Adipose tissue (tissue), 3 donors: ENCODE results near the gene NIPBL. TPM values are rescaled to one million over a fixed set of nuclear protein-coding genes. Genes with fewer than 3 reads are reported as not detected.

Experiments used
- H3K27ac ChIP-seq: one replicate; pipeline ENCODE4 v1.5.1; 2013; ENCODE audit warnings: low read depth, low read length
- WGBS, 3 donors: extraction: QIAGEN DNeasy Blood & Tissue Kit; methylation state at CpG; one replicate each; pipeline ENCODE4 v1.1.7; 2013; 5-methylcytosine and 5-hydroxymethylcytosine counted together
- polyA plus RNA-seq, 3 donors: library from polyadenylated mRNA; stranded (reverse); fragments of 200-250 nt; gene quantifications; one replicate each; pipeline ENCODE4 v1.2.3, GENCODE V29; 2013
- donor health status: healthy with polysubstance abuse.
- donor health status: Bipolar disorder and iron deficiency.
- donor health status: healthy.

The NIPBL gene
- polyA plus RNA-seq, 3 donors = 6.8 to 13.6 (median 10.4) TPM

DNA sequence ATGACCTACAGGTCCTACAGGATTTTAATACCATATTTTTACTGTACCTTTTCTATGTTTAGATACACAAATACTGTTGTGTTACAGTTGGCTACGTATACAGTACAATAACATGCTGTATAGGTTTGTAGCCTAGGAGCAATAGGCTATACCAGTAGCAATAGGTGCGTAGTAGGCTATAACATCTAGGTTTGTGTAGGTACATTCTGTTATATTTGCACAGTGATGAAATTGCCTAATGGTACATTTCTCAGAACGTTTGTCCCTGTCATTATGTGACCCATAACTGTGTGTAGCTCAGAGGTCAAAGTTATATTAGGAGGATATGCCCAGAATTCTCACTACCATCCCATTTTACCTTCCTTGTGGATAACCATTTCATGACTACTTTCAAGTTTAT is 59.7 kb downstream of the NIPBL start:
- 72 to 84% (median 81%) methylated on average over 3 of the region's 3 CpGs for WGBS, 3 donors
- no peak overlapping the region for H3K27ac ChIP-seq

- 86 to 94% (median 92%) methylated on average over 5 of the region's 5 CpGs for WGBS, 3 donors
- no peak overlapping the region for H3K27ac ChIP-seq
Measured at GRCh38 chr5:36938129-36938528, 61.6 kb downstream of the NIPBL start.

DNA sequence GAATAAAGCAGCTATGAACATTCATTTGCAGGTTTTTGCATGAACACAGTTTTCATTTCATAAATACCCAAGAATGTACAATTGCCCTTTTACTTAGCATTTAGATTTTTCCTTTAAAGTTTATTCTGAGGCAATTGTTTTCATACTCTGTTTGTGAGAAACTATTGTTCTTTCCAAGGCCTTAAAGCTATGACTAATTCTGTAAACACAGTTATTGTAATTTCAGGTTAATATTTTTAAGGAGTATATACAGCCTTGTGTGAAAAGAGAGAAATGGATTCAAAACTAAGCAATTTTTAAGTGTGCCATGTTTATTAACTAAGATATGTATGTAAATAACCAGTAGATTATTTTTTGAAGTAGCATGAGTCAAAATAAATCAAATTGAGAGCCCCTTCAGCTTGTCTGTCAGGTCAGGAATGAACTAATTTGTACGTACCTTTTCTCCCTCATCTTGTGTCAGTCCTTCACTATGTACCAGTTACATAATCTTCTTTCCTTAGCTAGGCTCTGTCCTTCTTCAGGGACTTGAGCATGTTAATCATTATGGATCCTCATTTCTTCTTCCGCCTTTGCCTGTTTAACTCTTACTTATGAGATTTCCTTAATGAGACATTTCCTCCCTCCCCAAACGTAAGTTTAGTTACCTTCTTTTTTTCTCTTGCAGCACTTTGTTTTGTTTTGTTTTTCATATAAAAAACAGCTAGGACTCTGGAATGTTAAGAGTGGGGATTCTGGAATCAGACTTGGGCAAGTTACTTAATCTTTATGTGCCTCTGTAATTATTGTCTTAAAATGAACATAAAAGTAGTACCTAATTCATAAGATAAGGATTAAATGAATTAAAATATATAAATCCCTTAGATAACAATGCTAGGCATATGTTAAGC is 63.6 kb downstream of the NIPBL start:
- H3K27ac ChIP-seq = no peak overlapping the region
- WGBS, 3 donors = 42 to 64% (median 45%) methylated on average over 3 of the region's 3 CpGs

DNA sequence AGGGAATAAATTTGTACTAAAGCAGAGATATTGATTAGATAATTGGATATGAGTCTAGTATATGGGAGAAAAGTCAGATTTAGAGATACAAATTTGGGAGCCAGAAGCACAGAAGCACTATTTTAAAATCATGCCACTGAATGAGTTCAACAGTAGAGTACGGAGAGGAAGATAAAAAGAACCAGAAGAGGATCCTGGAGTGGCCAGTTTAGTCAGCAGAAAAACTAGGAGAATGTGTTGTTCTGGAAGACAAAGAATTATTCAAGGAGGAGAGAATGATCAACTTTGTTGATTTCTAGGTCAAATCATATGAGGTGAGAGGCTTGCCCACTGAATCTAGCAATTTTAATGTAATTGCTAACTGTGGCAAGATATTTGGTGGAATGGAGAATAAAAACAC is 67.0 kb downstream of the NIPBL start:
- H3K27ac ChIP-seq = no peak overlapping the region
- WGBS, 3 donors = 85 to 94% (median 87%) methylated on average over 1 of the region's 1 CpG

DNA sequence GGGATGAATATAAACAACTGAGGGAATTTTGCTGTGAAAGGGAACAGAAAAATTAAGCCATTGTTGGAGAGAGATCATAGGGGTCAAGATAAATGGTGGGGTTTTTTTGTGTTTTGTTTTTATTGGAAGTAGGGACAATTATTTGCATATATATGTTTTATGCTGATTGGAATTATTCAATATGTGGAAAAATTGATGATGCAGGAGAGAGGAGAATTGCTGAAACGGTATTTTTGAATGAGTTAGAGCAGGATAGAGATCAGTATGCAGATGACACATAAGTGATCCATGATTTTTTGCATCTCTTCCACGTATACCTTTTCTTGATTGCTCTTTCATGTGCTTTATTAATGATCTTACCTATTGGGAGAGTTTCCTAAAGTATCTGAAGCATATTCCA is 67.5 kb downstream of the NIPBL start:
- no peak overlapping the region for H3K27ac ChIP-seq
- WGBS, 3 donors = 64 to 79% (median 76%) methylated on average over 2 of the region's 2 CpGs

- 67 to 71% (median 70%) methylated on average over 4 of the region's 4 CpGs for WGBS, 3 donors
- no peak overlapping the region for H3K27ac ChIP-seq
Measured at GRCh38 chr5:36944607-36945225, 68.1 kb downstream of the NIPBL start.

DNA sequence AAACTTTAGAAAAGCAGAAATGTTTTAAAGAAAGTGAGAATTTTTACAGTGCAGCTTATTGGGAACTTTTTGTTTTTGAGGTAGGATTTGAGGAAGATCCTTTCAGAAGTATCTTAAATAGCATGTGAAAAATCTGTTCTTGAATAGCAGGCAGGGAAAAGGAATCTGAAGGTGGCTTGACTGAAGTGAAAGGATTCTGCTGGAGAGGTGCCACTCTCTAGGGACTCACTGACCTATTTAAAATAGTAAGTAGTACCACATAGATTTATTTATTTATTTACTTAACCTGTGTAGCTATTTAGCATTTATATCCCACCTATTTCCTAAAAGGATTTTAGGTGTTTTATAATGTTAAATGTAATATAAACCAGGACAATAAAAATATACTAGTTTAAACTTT is 69.1 kb downstream of the NIPBL start:
- H3K27ac ChIP-seq = no peak overlapping the region

DNA sequence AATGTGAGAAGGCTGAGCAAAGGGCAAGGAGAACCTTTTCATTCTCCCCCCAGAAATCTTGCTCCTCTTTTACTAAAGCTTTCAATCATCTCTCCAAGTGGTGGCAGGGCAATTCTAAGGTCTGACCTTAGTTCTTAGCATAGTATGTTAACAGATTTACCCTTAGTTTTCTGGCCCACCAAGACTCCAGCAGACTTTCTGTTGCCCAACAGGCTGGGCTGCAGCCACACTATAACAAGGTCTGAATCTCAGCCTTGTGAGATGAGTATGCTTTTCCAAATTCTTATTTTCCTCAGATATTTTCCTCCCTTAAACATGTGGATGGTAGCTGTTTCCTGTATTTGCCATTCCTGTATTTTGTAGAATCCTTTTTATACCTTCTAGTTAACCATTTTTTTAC is 69.5 kb downstream of the NIPBL start:
- no peak overlapping the region for H3K27ac ChIP-seq

DNA sequence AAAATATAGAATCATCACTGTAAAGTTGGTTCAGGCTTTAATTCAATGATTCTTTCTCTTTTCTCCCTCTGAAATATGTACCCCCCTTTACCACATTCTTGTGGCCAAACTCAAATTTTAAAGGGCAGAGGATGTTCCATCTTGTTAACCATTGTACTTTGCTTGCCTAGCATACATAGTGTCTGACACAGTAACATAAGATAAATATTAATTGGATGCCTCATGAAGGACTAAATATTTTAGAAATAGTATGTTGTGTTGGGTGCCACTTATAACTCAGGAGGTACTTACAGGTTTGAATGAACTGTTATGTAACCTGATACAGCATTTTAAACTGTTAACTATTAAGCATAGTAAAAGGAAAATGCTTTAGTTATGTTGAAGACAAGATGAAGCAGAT is 71.5 kb downstream of the NIPBL start:
- H3K27ac ChIP-seq = no peak overlapping the region

DNA sequence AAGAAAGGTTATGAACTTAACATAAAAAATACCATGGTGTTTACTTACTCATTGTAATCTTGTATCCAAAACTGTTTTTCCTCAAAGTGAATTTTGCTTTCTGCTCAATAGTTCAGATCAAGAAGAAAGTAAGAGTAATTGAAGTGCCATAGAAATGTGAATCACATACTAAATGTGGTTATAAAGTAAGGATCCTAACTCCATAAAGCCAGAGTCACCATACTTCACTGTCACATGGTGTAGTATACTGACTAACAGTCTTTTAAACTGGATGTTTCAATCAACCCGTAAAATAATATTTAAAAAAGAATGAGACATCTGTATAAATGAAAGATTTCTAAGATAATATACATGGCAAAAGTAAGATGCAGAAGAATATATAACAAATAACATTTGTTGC is 72.1 kb downstream of the NIPBL start:
- WGBS, 3 donors = 81 to 98% (median 88%) methylated on average over 1 of the region's 1 CpG
- no peak overlapping the region for H3K27ac ChIP-seq

- 57 to 94% (median 76%) methylated on average over 1 of the region's 1 CpG for WGBS, 3 donors
- no peak overlapping the region for H3K27ac ChIP-seq
Measured at GRCh38 chr5:36949593-36949992, 73.0 kb downstream of the NIPBL start.

- WGBS, 3 donors = 55 to 67% (median 64%) methylated on average over 5 of the region's 5 CpGs
- no peak overlapping the region for H3K27ac ChIP-seq
Measured at GRCh38 chr5:36950586-36951457, 74.3 kb downstream of the NIPBL start.

- 63 to 91% (median 81%) methylated on average over 2 of the region's 2 CpGs for WGBS, 3 donors
- H3K27ac ChIP-seq = no peak overlapping the region
Measured at GRCh38 chr5:36953043-36953442, 76.5 kb downstream of the NIPBL start.

GRCh38 chr5:36957953-36958537 is 81.5 kb downstream of the NIPBL start:
- no peak overlapping the region for H3K27ac ChIP-seq
- 63 to 94% (median 94%) methylated on average over 3 of the region's 3 CpGs for WGBS, 3 donors

DNA sequence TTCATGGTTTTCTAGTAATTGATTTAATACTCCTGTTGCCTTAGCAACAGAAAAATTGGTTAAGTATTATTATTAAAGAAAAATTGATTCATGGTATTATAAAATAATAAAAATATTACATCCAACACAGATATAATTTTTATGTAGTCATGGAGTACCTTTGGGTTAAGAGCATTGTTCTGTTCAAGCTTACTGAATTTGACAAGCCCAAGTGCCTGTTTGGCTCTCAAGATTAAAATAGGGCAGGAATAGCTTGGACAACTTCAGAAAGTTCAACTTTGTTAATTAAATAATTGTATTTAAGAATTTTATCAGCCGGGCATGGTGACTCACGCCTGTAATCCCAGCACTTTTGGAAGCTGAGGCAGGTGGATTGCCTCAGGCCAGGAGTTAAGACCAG is 82.0 kb downstream of the NIPBL start:
- no peak overlapping the region for H3K27ac ChIP-seq
- 67 to 95% (median 94%) methylated on average over 2 of the region's 2 CpGs for WGBS, 3 donors

DNA sequence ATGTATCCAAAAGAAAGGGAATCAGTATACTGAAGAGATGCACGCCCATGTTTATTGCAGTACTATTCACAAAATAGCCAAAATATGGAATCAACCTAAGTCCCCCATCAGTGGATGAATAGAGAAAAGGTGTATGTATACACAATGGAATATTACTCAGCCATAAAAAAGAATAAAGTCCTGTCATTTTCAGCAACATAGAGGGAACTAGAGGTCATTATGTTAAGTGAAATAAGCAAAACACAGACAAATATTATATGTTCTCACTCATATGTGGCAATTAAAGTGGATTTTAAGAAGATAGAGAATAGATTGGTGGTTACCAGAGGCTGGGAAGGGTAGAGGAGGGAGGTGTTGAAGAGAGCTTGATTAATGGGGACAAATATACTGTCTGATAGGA is 88.6 kb downstream of the NIPBL start:
- WGBS, 3 donors = 97 to 100% (median 97%) methylated on average over 1 of the region's 1 CpG
- H3K27ac ChIP-seq = no peak overlapping the region

DNA sequence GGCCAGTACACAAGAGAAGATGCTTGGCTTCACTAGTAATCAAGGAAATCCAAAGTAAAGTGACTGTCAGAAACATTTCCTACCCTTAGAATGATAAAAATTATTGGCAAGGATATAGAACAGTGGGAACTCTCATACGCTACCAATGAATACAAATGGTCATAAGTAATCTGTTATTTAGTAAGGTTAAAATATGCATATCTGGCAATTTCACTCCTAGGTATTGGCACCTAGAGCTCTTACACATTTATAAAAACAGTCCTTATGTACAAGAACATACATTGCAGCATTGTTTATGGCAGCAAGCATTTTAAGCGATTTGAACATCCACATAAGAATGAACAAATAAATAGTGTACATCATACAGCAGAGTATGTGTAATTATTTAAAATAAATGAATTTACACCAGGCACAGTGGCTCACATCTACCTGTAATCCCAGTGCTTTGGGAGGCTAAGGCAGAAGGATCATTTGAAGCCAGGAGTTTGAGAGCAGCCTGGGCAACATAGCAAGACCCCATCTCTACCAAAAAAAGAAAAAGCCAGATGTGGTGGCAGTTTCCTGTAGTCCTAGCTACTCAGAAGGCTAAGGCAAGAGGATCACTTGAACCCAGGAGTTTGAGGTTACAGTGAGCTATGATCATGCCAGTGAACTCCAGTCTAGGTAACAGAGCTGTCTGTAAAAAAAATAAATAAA is 93.3 kb downstream of the NIPBL start:
- H3K27ac ChIP-seq = no peak overlapping the region
- WGBS, 3 donors = 96 to 98% (median 97%) methylated on average over 2 of the region's 2 CpGs

- no peak overlapping the region for H3K27ac ChIP-seq
Measured at GRCh38 chr5:36978196-36978595, 101.6 kb downstream of the NIPBL start.
